Measurements from ENCODE around the gene LRRC17. TPM values are rescaled to one million over a fixed set of nuclear protein-coding genes. Genes with fewer than 3 reads are reported as not detected.

Gene LRRC17
- total RNA-seq, 1 experiment from 2014 or later = 0.39 TPM

DNA sequence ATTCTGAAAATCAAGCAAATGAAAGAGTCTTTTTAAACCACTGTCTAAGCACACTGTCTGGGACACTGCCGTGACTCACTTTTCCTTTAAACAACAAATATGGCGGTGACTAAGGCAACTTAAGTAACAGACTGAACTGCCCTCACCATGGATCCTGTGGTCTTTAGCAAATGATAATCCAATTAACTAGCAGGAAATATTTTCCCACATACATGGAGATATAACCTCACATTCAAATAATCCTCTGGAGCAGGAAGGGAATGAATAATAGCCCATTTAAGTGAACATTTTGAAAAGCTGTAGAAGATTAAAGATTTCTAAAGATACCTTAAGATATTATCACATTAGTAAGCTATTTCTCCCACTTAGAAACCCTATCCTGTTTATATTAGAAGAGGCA, 40.3 kb upstream of the LRRC17 start:
- no peak for ATAC-seq
- no peaks in the 10 kb centered on the region for H3K27me3 ChIP-seq (ENCODE audit: control insufficient read depth, insufficient read depth, low read length)
- peak overlapping the region; percentile 23; the same call in 1 of the 2 replicates for H3K27ac ChIP-seq (ENCODE audit: low read length)
- H3K4me3 ChIP-seq (ENCODE audit: low read depth in 2 of 2, low read length in 2 of 2) = no peak overlapping the region
- no TSS peak for BruUV-seq (replicated peaks)
- TF ChIP-seq TCF7L2 (IDR thresholded peaks at IDR 0.05; ENCODE audit: low read depth, low read length) = no peak
- TF ChIP-seq, protein P1, sequence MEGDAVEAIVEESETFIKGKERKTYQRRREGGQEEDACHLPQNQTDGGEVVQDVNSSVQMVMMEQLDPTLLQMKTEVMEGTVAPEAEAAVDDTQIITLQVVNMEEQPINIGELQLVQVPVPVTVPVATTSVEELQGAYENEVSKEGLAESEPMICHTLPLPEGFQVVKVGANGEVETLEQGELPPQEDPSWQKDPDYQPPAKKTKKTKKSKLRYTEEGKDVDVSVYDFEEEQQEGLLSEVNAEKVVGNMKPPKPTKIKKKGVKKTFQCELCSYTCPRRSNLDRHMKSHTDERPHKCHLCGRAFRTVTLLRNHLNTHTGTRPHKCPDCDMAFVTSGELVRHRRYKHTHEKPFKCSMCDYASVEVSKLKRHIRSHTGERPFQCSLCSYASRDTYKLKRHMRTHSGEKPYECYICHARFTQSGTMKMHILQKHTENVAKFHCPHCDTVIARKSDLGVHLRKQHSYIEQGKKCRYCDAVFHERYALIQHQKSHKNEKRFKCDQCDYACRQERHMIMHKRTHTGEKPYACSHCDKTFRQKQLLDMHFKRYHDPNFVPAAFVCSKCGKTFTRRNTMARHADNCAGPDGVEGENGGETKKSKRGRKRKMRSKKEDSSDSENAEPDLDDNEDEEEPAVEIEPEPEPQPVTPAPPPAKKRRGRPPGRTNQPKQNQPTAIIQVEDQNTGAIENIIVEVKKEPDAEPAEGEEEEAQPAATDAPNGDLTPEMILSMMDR (IDR thresholded peaks at IDR 0.05) = no peak
- TF ChIP-seq, protein P2, sequence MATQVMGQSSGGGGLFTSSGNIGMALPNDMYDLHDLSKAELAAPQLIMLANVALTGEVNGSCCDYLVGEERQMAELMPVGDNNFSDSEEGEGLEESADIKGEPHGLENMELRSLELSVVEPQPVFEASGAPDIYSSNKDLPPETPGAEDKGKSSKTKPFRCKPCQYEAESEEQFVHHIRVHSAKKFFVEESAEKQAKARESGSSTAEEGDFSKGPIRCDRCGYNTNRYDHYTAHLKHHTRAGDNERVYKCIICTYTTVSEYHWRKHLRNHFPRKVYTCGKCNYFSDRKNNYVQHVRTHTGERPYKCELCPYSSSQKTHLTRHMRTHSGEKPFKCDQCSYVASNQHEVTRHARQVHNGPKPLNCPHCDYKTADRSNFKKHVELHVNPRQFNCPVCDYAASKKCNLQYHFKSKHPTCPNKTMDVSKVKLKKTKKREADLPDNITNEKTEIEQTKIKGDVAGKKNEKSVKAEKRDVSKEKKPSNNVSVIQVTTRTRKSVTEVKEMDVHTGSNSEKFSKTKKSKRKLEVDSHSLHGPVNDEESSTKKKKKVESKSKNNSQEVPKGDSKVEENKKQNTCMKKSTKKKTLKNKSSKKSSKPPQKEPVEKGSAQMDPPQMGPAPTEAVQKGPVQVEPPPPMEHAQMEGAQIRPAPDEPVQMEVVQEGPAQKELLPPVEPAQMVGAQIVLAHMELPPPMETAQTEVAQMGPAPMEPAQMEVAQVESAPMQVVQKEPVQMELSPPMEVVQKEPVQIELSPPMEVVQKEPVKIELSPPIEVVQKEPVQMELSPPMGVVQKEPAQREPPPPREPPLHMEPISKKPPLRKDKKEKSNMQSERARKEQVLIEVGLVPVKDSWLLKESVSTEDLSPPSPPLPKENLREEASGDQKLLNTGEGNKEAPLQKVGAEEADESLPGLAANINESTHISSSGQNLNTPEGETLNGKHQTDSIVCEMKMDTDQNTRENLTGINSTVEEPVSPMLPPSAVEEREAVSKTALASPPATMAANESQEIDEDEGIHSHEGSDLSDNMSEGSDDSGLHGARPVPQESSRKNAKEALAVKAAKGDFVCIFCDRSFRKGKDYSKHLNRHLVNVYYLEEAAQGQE (IDR thresholded peaks at IDR 0.05; ENCODE audit: insufficient read depth in 1 of 2, low read depth in 2 of 2, low read length in 1 of 2) = no peak
- TF ChIP-seq SIN3A (IDR thresholded peaks at IDR 0.05; ENCODE audit: borderline replicate concordance, insufficient read depth, low read depth, low read length) = no peak
- TF ChIP-seq POLR2AphosphoS5 (IDR thresholded peaks at IDR 0.05; ENCODE audit: low read depth, low read length) = no peak
- H3K4me1 ChIP-seq (ENCODE audit: control insufficient read depth, insufficient read depth, low read length) = peaks cover 11% of the 10 kb centered on the region
- in situ Hi-C loops (cut with HindIII; ENCODE audit: low pct_unique_long_range_greater_than_20kb, low sequenced_read_pairs) = no loop called here
- no peaks in the 10 kb centered on the region for H3K36me3 ChIP-seq (ENCODE audit: control insufficient read depth, insufficient read depth, low read length)
- ChIA-PET POLR2A (no interaction called here), CTCF (no interaction called here)
- intact Hi-C loops (cut with micrococcal nuclease; ENCODE audit: unreplicated experiment) = no loop called here
- DNase-seq (ENCODE audit: low read depth, low spot score) = no peak
- H3K9me3 ChIP-seq (ENCODE audit: control insufficient read depth, insufficient read depth, low read depth, low read length) = no peaks in the 10 kb centered on the region; the same call in 1 of the 2 replicates

DNA sequence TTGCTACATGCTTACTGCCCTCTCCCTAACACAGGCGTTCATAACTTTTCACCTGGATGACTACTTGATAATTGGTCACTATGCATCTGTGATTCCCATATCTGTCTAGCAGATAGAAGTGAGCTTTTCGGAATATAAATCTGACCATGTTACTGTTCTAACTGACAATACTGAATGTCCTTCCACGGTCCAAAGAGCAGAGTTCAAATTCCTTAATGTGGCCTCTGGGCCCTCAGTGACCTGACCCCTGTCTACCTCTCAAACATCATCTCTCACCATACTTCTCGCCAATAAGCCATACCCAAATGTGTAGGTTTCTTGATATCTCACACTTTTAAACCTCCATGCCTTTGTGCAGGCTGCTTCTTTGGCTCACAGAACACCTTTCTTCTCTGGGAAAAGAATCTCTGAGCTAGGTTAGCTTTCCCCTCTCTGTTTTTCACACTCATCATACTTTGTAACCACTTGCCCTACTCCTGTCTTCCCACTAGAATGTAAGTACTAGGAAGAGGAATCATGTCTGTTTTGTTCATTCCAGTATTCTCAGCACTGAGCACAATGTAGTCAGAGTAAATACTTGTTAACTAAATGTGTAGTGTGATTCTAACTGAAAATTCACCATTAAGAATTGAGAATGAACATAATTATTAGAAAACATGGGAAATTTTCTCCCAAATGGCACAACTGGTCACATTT, 39.2 kb upstream of the LRRC17 start:
- DNase-seq (ENCODE audit: low read depth, low spot score) (no peak), ATAC-seq (no peak)
- intact Hi-C loops (cut with micrococcal nuclease; ENCODE audit: unreplicated experiment) (no loop called here), in situ Hi-C loops (cut with HindIII; ENCODE audit: low pct_unique_long_range_greater_than_20kb, low sequenced_read_pairs) (no loop called here)
- Histone ChIP-seq H3K9me3 (ENCODE audit: control insufficient read depth, insufficient read depth, low read depth, low read length) (no peaks in the 10 kb centered on the region; the same call in 1 of the 2 replicates), H3K27ac (ENCODE audit: low read length) (peak overlapping the region; percentile 75; the same call in 1 of the 2 replicates), H3K4me3 (ENCODE audit: low read depth in 2 of 2, low read length in 2 of 2) (no peak overlapping the region), H3K27me3 (ENCODE audit: control insufficient read depth, insufficient read depth, low read length) (no peaks in the 10 kb centered on the region), H3K36me3 (ENCODE audit: control insufficient read depth, insufficient read depth, low read length) (no peaks in the 10 kb centered on the region), H3K4me1 (ENCODE audit: control insufficient read depth, insufficient read depth, low read length) (peaks cover 11% of the 10 kb centered on the region)
- CTCF ChIA-PET = interaction anchor here (0.9 kb wide), 1 partner anchor 189 kb away, joined by 3 read pairs; no protein-coding TSS in a partner anchor
- POLR2A ChIA-PET = no interaction called here
- BruUV-seq (replicated peaks) = no TSS peak
- TF ChIP-seq TCF7L2 (IDR thresholded peaks at IDR 0.05; ENCODE audit: low read depth, low read length) (no peak), POLR2AphosphoS5 (IDR thresholded peaks at IDR 0.05; ENCODE audit: low read depth, low read length) (no peak), SIN3A (IDR thresholded peaks at IDR 0.05; ENCODE audit: borderline replicate concordance, insufficient read depth, low read depth, low read length) (no peak)
- TF ChIP-seq, protein P1 (IDR thresholded peaks at IDR 0.05) = no peak
- TF ChIP-seq, protein P2 (IDR thresholded peaks at IDR 0.05; ENCODE audit: insufficient read depth in 1 of 2, low read depth in 2 of 2, low read length in 1 of 2) = no peak

Data from Panc1 (cell line).